HUES6 (cell line): Measurements from ENCODE around the gene KLF17.
"Not testable (repeated sequence)": the region's sequence is repeated elsewhere in the genome, so short reads cannot be mapped to it uniquely, and the experiment has no call there.

ENCODE experiments used
- H3K27ac ChIP-seq: 2 replicates; pipeline ENCODE4 v1.7.0; 2013; ENCODE audit warnings: low read depth, mild to moderate bottlenecking, low read length, inconsistent platforms
- H3K27me3 ChIP-seq: 2 replicates; pipeline ENCODE4 v1.6.1; 2013; ENCODE audit warnings: low read length; ENCODE audit not compliant: control insufficient read depth, insufficient read depth
- H3K36me3 ChIP-seq: 2 replicates; pipeline ENCODE4 v1.6.1; 2013; ENCODE audit warnings: low read length; ENCODE audit not compliant: control insufficient read depth, insufficient read depth
- H3K4me1 ChIP-seq: 2 replicates; pipeline ENCODE4 v1.6.1; 2013; ENCODE audit warnings: low read length; ENCODE audit not compliant: control insufficient read depth, insufficient read depth
- H3K4me3 ChIP-seq: 2 replicates; pipeline ENCODE4 v1.5.1; 2013; ENCODE audit warnings: low read depth, low read length
- H3K9ac ChIP-seq: one replicate; pipeline ENCODE4 v1.6.1; 2013; ENCODE audit warnings: mild to moderate bottlenecking, low read length
- H3K9me3 ChIP-seq: 2 replicates; pipeline ENCODE4 v1.6.1; 2013; ENCODE audit warnings: low read depth, low read length; ENCODE audit not compliant: control insufficient read depth, insufficient read depth

Gene KLF17

DNA sequence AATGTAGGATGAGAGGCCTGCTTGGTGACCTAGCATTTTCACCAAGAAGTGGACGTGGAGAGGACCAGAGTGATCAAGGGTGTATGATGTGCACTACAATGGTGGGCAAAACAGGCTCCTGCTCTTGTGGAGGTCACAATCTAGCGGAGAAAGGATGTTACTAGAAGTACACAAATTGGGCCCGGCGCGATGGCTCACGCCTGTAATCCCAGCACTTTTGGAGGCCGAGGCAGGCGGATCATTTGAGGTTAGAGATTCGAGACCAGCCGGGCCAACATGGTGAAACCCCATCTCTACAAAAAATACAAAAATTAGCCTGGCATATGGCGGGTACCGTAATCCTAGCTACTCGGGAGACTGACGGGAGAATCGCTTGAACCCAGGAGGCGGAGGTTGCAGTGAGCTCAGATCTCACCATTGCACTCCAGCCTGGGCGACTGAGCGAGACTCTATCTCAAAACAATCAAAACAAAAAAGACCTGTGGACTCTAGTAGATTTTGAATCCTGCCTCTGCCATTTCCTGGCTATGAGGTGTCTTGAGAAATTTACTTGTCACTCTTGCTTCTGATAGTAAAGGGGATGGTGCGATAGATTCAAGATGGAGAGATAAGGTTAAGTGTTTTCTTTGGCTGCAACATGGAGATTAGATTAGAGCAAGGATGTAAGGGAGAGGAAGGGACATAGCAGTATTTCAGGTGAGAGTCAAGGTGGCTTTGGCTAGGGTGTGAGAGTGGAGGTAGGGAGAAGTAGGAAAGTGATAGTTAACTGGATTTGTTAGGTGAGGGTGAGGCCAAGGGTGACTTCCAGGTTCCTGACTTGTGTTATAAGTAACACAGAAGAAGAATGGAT, 15.7 kb downstream of the KLF17 start:
- 0 out of 2 replicates have a peak, but pooled peaks cover 7% of the 10 kb centered on the region for H3K27me3 ChIP-seq

DNA sequence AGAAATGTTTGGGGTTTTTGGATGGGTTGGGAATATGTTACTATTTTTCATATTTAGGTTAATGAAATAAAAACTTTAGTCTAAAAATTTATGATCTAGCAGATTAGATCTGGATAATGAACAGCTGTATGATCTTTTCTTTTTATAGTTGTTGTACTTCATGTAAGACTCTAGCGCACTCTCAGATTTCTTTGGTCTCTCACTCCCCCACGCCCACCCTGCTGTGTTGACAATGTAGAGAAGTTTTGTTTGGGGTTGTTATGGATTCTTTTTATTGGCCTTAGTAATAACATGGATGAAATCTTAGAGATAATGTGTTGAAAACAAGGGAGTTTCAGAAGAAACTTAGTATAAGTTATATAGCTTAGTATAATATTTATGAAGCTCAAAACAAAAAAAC, 17.3 kb downstream of the KLF17 start:
- Histone ChIP-seq H3K27ac (no peak overlapping the region), H3K9me3 (no peaks in the 10 kb centered on the region), H3K36me3 (no peaks in the 10 kb centered on the region), H3K4me3 (no peak overlapping the region), H3K27me3 (0 out of 2 replicates have a peak, but pooled peaks cover 7% of the 10 kb centered on the region), H3K4me1 (no peaks in the 10 kb centered on the region), H3K9ac (no peak overlapping the region)

More for the DNA sequence above, 15.7 kb downstream of the KLF17 start:
- no peak overlapping the region for H3K9ac ChIP-seq
- no peak overlapping the region for H3K4me3 ChIP-seq
- H3K9me3 ChIP-seq, result no peaks in the 10 kb centered on the region
- no peak overlapping the region for H3K27ac ChIP-seq
- no peaks in the 10 kb centered on the region for H3K4me1 ChIP-seq
- H3K36me3 ChIP-seq, result no peaks in the 10 kb centered on the region

DNA sequence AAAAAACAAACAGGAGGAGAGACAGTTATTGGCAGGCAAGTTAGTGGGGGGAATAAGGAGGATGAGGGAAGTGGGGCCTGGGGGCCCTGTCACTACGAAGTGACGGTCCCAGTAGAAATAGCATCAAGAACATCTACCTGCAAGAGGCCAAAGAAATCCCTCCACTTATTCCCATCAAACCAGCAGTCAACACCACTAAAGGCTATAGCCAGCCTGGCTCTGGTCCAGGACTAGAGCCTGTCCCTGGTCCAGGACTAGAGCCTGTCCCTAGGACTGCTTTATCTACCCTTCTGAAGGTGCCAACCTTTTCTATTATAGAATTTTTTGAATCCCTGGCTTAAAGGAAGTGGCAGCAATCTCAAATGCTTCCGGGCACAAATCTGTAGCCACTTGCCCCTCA, 19.6 kb downstream of the KLF17 start:
- no peak overlapping the region for H3K4me3 ChIP-seq

DNA sequence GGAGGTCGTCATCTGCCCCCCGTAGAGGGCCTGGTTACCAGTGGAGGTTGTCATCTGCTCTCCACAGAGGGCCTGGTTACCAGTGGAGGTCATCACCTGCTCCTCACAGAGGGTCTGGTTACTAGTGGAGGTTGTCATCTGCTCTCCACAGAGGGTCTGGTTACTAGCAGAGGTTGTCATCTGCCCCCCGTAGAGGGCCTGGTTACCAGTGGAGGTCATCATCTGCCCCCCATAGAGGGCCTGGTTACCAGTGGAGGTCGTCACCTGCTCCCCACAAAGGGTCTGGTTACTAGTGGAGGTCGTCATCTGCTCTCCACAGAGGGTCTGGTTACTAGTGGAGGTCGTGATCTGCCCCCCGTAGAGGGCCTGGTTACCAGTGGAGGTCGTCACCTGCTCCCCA, 20.9 kb downstream of the KLF17 start:
- H3K27ac ChIP-seq, H3K9me3 ChIP-seq, H3K4me1 ChIP-seq, H3K4me3 ChIP-seq, H3K36me3 ChIP-seq, H3K27me3 ChIP-seq, H3K9ac ChIP-seq: not testable (repeated sequence)

More for the DNA sequence above, 19.6 kb downstream of the KLF17 start:
- Histone ChIP-seq H3K9ac (no peak overlapping the region), H3K4me1 (no peaks in the 10 kb centered on the region), H3K27me3 (0 out of 2 replicates have a peak, but pooled peaks cover 7% of the 10 kb centered on the region), H3K36me3 (no peaks in the 10 kb centered on the region), H3K9me3 (no peaks in the 10 kb centered on the region), H3K27ac (no peak overlapping the region)

DNA sequence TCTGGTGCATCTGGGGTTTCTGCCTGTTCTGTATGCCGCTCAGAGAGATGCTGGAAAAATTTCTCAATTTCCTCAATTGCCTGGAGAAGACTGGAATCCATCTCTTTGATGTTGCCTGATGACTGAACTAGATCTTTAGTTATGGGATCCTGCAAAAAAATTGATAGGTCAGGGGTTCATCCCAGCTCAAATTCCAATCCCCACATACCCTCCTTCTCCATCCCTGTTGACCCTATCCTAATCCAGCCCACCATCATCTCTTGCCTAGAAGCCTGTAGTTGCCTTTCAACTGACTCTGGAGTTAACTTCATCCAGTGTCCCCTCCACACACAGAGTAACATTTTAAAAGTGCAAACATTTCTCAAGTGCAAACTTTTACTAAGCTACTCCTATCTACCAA, 22.9 kb downstream of the KLF17 start, which contains the start of gene KLF18:
Gene KLF18, minus strand, starts transcription at position 101 of the 400 bp plus-strand sequence. Its CDS starts 0 bp downstream, at position 101.
- H3K4me3 ChIP-seq, result no peak within 1 kb of the TSS
- H3K4me1 ChIP-seq, result no peaks in the 10 kb centered on the region
- H3K27ac ChIP-seq, result no peak within 1 kb of the TSS
- H3K9me3 ChIP-seq, result 0 out of 2 replicates have a peak, but pooled peaks cover 2% of the 10 kb centered on the region
- no peak within 1 kb of the TSS for H3K9ac ChIP-seq
- no peaks in the 10 kb centered on the region for H3K36me3 ChIP-seq
- H3K27me3 ChIP-seq, result 0 out of 2 replicates have a peak, but pooled peaks cover 3% of the 10 kb centered on the region

DNA sequence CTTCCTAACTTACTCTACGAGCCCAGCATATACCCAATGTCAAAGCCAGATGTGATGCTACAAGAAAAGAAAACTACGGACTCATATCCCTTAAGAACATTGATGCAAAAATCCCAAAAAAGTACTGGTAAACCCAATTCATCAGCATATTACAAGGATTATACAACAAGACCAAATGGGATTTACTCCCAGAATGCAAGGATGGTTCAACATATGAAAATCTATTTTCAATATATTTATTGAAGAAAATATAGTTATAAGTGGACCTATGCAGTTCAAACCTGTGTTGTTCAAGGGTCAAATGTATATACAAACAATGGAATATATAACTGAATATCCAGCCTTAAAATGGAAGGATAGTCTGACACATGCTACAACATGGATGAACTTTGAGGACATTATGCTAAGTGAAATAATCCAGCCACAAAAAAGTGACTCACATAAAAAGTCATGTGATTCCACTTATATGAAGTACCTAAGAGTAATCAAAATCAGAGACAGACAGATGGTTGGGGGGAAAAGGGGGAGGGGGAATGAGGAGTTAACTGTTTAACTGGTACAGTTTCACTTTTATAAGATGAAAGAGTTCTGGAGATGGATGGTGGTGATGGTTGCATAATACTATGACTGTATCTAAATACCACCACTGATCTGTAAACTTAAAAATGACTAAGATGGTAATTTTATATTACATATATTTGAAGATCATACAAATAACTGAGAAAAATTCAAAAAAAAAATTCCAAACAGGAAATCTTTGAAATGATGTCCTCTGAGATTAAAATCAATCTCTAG, 26.5 kb downstream of the KLF17 start:
- Histone ChIP-seq H3K4me1 (peaks cover 6% of the 10 kb centered on the region), H3K4me3 (no peak overlapping the region), H3K36me3 (no peaks in the 10 kb centered on the region), H3K27ac (no peak overlapping the region), H3K9me3 (0 out of 2 replicates have a peak, but pooled peaks cover 2% of the 10 kb centered on the region), H3K9ac (no peak overlapping the region), H3K27me3 (no peaks in the 10 kb centered on the region)

DNA sequence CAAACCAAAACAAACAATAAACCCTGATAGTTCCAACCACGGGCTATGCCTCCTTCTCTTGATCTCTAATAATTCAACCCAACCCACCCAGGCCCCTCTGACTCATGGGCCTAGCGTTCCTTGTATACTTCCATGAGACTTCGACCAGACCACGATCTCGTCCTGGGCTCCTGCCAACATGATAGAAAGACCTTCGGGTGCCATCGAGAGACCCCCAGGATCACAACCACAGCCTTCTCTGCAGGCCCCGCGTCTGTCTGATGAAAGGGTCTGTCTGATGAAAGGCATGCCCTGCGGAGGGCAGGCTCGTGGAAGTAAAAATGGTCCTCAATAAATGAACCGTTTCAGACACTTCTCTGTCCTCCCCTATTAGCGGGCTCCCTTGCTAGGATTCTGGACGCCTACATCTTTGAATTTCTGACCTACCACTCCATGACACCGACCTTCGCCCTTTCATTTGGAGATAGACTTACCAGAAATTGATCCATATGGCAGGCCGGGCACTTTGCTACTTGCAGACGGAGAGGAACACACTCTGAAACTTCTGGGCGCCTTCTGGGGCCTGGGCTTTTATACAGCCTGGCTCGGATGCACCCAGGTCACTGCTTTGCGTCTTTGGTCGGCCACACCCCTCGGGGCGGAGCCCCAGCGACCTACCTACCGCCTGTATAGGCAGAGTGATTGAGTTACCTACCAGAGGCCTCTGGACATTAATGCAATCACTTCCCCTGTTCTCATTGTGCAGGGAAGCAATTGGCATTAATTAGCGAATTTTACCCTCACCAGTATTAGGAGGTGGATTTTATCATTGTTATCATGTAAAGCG, 28.1 kb downstream of the KLF17 start:
- no peak overlapping the region for H3K27ac ChIP-seq
- H3K9me3 ChIP-seq, result 0 out of 2 replicates have a peak, but pooled peaks cover 2% of the 10 kb centered on the region
- no peaks in the 10 kb centered on the region for H3K27me3 ChIP-seq
- peaks cover 12% of the 10 kb centered on the region for H3K4me1 ChIP-seq
- no peak overlapping the region for H3K4me3 ChIP-seq
- no peak overlapping the region for H3K9ac ChIP-seq
- no peaks in the 10 kb centered on the region for H3K36me3 ChIP-seq

DNA sequence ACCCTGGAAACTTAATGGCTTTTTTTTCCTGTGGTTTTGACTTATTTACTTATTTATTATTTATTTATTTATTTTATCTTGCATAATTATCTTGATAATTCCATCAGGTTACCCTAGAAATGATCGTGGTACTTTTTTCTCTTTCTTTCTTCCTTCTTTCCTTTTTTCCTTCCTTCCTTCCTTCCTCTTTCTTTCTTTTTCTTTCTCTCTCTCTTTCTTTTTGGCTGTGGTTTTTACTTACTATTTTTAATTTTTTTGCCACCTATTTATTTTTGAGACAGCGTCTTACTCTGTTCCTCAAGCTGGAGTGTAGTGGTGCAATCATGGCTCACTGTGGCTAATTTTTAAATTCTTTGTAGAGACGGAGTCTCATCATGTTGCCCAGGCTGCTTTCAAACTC, 29.0 kb downstream of the KLF17 start:
- H3K4me1 ChIP-seq, result peaks cover 12% of the 10 kb centered on the region
- no peaks in the 10 kb centered on the region for H3K27me3 ChIP-seq
- no peak overlapping the region for H3K9ac ChIP-seq
- H3K27ac ChIP-seq, result no peak overlapping the region
- H3K36me3 ChIP-seq, result no peaks in the 10 kb centered on the region
- H3K4me3 ChIP-seq, result no peak overlapping the region
- 0 out of 2 replicates have a peak, but pooled peaks cover 2% of the 10 kb centered on the region for H3K9me3 ChIP-seq

DNA sequence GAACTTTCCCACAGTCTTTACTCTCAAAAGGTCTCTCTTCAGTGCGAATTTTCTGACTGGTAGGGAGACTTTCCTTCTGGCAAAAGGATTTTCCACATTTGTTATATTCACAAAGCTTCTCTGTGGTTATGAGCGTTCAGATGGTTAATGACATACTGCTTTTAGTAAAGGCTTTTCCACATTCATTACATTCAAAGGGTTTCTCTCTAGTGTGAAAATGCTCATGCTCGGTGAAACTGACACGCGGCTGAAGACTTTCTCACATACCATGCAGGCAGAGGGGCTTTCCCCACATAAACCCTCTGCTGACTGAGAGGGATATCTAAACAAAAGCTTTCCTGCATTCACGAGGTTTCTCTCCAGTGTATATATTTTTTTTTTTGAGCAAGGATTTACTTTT, 32.7 kb downstream of the KLF17 start:
- Histone ChIP-seq H3K4me1 (peaks cover 20% of the 10 kb centered on the region), H3K9ac (no peak overlapping the region), H3K36me3 (no peaks in the 10 kb centered on the region), H3K27ac (no peak overlapping the region), H3K9me3 (no peaks in the 10 kb centered on the region), H3K4me3 (no peak overlapping the region), H3K27me3 (no peaks in the 10 kb centered on the region)

DNA sequence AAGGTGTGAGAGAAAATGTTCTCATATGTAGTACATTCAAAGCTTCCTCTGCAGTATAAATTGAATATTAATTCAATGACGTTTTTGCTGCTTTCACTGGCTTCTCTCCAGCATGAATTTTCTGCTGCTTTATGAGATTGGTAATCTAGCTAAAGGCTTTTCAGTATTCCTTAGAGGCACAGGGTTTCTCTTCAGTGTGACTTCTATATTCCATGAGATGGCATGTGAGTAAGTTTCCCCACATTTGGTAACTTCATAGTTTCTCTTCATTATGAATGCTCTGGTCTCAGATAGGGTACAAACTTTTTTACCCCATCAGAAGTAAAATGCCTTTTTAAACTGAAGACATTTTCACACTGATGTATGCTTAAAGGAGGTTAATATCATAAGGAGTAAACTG, 33.2 kb downstream of the KLF17 start:
- Histone ChIP-seq H3K9me3 (no peaks in the 10 kb centered on the region), H3K27me3 (no peaks in the 10 kb centered on the region), H3K9ac (no peak overlapping the region)

More for the DNA sequence above, 33.2 kb downstream of the KLF17 start:
- H3K4me3 ChIP-seq, result no peak overlapping the region
- no peak overlapping the region for H3K27ac ChIP-seq
- peaks cover 20% of the 10 kb centered on the region for H3K4me1 ChIP-seq
- no peaks in the 10 kb centered on the region for H3K36me3 ChIP-seq
